GDM1 (cell line): Measurements from ENCODE around the gene KRTAP5-5.
"Not testable (repeated sequence)": the region's sequence is repeated elsewhere in the genome, so short reads cannot be mapped to it uniquely, and the experiment has no call there.

Source experiments
- DNase-seq: peaks from one replicate; lab custom pipeline; 2025; lab: John Stamatoyannopoulos, UW

The KRTAP5-5 gene

DNA sequence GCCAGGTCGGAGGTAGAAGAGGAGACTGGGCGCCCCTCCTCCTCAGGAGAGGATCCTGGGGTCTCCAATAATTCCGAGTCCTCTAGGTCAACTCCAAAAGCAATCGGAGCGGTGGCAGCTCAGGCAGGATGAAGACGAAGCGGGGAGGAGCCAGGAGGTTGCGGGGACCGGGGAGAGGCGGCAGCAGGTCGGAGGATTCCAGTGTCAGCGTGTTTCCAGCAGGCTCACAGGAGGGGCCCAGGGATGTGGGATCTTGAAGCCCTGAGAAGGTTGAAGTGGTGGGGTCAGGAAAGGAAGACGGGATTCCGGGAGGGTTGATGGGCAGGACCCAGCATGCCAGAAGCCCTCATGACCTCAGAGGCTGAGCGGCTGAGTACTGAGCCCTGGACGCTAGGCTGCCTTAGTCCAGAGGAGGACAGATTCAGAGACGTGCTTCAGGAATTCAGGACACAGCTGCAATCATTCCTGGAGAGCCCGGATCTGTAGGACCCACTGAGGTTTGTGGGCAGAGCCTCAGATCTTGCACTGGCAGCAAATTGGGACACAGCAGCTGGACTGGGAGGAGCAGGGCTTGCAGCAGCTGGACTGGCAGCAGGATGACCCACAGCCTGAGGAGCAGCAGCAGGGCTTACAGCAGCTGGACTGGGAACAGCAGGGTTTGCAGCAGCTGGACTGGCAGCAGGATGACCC lies 22.3 kb upstream of the KRTAP5-5 start:
- not testable (repeated sequence) for DNase-seq

DNA sequence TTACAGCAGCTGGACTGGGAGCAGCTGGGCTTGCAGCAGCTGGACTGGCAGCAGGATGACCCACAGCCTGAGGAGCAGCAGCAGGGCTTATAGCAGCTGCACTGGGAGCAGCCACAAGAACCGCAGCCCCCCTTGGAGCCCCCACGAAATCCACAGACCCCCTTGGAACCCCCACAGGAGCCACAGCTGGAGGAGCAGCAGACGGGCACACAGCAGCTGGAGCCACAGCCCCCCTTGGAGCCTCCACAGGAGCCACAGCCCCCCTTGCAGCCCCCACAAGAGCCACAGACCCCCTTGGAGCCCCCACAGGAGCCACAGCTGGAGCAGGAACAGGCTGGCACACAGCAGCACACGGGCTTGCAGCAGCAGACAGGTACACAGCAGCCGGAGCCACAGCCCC lies 21.7 kb upstream of the KRTAP5-5 start:
- DNase-seq = not testable (repeated sequence)

DNA sequence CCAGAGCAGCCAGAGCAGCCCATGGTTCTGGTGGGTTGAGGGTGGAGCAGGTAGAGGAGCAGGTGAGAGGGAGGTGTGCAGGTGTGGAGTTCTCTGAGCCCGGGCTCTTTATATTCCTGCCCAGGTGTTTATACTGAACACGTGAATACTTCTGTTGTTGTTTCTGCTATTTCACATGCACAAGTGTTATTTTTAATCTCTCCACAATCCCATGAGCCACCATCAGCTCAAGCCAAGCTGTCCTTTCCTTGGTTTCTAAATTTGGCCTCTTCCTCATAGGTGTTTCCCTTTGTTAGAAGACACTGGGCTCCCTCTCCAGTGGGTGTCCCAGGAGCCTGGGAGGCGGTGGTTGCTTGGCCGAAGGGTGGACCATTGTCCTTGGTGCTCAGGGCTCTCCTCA lies 21.2 kb upstream of the KRTAP5-5 start, which contains the start of gene KRTAP5-3:
KRTAP5-3 (minus strand) TSS at position 101 of the 400 bp plus-strand sequence; CDS start at position 23, 78 bp downstream.
- DNase-seq = no peak

DNA sequence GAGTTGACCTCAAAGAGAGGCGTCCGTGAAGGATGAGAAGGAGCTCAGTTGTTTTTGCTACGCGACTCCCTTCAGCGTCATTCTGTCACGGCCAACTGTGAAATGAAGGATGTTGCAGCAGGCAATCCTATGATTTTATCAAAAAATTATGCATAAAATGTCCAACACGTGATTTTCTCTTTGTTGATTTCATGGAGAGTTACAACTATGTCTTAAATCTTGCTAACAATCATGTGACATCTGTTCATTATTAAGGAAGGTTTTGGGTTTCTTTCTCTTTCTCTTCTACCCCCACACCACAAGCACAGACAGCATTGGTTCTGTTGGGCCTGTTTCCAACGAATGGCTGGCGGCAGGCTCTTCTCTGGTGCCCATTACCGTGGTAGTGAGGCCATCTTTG lies 11.3 kb upstream of the KRTAP5-5 start:
- DNase-seq = no peak

DNA sequence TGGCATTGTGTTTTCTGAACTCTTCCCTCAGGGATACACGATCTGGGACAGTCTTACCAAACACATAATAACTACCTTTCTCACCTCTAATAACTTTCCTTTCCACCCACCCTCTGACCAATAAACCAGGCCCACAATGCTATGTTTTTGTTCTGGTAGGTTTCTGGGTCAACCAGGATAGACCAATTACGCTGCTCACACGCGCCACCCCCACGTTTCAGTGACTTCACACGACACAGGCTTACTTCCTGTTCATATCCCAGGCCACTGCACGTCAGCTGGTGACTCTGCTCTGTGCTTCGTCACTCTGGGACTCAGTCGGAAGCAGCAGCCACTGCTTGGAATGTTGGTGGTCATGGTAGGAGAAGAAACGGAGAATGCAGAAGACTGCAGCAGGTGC lies 10.1 kb upstream of the KRTAP5-5 start:
- DNase-seq = no peak

DNA sequence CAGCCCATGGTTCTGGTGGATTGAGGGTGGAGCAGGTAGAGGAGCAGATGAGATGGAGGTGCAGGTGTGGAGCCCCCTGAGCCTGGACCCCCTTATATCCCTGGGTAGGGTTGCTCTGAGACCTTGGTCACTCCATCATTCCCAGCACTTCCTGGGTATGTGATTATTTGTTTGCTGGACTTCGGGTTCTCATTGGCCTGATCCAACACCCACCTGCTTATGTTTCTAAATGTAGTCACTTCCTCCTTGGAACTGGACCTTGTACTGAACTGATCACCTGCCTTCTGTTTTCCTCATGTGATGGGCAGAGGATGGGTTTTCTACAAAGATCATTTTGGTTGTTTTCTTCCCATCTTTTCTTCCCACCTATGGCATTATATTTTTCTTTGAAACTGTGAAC lies 7.5 kb upstream of the KRTAP5-5 start, which contains the start of gene KRTAP5-4:
KRTAP5-4 (minus strand) TSS at position 53 of the 400 bp plus-strand sequence; CDS start at position 8, 45 bp downstream.
- DNase-seq = no peak

DNA sequence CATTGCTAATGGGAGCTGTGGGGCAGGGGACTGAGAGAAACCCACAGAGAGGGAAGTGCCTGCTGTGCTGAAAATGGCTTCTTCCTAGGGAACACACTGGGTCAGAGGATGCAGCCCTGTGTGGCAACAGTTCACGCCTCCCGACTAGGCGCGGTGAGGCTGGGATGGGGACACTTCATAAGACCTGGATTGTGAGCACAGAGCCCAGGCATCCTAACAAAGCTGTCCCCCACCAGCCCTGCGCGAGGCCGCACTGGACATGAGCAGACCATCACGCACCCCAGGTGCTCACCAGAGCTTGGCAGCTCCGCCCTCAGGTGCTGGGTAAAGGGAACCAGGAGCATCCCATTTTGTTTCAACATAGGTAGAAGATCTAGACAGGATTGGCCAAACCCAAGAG lies 5.9 kb upstream of the KRTAP5-5 start:
- no peak for DNase-seq

DNA sequence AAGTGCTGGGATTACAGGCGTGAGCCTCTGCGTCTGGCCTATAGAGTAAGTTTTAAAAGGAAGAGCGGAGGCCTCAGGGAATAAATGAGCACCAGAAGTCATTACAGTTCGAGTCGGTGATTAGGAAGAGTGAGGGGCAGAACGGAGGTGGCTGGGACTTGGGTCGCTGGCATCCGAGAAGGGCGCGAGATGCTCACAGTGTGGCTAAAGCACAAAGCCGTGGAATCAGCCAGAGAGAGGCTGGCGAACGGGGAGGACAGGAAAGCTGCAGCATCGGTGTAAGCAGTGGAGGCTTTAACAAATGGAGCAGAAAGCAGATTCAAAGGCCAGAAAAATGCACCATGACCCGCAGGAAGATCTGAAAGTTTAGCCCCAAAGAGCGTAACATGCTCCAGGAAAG lies 5.0 kb upstream of the KRTAP5-5 start:
- DNase-seq = no peak

DNA sequence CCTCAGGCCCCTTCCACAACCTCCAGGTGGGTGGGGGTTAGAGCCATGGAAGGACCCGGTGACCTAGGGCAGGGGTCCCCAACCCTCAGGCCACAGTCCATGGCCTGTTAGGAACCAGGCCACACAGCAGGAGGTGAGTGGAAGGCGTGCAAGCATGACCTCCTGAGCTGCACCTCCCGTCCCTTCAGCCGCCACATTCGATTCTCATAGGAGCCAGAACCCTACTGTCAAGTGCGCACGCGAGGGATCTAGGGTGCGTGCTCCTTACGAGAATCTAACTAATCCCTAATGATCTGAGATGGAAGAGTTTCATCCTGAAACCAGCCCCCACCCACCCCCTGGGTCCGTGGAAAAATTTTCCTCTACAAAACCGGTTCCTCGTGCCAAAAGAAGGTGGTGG lies 4.0 kb upstream of the KRTAP5-5 start:
- DNase-seq = no peak

DNA sequence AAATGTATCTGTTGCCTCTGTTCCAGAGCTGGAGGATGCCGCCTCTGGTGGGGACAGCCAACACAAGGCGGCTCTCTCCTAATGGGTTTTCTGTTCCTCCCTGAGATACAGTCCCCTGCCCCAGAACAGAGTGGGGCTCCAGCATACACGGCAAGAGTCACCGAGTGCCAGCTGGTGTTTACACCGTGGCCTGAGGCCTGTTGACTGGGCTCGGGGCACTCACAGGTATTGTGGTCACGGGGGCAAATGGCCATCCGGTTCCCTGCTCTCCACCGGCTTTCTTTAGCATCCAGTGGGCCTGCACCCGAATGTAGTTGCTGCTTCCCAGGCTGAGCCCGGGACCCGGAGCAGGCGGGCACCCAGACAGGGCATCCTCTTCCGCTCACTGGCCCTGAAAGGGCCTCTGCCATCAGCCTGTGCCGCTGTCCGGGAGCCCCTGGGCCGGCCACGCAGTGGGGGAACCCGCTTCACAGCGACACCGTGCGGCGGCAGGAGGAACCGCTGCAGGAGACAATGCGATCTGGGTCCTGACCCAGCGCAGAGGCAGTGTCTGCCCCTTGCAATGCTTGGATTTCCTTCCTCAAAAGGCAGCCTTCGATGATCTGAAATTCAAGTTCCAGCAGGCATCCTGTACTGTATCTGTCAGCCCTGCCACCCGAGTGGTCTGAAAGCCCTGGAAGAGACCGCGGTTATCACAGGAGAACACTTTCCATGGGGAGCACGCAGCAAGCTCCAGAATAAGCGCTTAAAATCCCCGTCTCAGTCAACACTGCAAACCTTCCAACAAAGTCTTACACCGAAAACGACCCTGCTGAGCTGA lies 859 bp upstream of the KRTAP5-5 start:
- DNase-seq = no peak

DNA sequence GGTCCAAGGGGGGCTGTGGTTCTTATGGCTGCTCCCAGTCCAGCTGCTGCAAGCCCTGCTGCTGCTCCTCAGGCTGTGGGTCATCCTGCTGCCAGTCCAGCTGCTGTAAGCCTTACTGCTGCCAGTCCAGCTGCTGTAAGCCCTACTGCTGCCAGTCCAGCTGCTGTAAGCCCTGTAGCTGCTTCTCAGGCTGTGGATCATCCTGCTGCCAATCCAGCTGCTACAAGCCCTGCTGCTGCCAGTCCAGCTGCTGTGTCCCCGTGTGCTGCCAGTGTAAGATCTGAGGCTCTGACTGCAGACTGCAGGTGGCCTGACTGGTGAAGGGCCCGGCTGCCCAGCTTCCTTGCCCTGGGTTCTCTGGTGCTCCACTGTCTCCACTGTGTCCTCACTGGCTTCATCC lies 696 bp downstream of the KRTAP5-5 start:
- no peak for DNase-seq

DNA sequence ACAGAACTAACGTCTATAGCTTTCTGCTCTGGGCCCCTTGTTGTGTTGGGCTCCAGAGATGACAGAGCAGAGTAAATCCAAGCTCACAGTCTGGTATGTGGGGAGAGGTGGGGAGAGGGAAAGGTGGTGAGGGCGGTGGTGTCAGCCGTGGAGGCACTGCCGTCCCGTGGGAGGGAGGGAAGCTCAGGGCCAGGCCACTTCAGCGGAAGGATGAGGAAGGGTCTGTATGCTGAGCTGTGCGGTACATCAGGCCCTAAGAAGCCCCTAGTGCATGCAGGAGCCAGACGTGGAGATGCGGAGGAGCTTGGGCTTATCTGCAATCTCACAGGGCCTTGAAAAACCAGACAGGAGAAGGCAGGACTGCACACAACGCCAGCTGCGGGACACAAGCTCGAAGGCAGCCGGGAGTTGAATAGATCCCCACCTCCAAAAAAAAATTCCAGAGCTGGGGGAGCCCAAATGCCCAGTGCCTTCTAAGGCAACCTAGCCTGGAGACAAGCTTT lies 1.5 kb downstream of the KRTAP5-5 start:
- DNase-seq = no peak

DNA sequence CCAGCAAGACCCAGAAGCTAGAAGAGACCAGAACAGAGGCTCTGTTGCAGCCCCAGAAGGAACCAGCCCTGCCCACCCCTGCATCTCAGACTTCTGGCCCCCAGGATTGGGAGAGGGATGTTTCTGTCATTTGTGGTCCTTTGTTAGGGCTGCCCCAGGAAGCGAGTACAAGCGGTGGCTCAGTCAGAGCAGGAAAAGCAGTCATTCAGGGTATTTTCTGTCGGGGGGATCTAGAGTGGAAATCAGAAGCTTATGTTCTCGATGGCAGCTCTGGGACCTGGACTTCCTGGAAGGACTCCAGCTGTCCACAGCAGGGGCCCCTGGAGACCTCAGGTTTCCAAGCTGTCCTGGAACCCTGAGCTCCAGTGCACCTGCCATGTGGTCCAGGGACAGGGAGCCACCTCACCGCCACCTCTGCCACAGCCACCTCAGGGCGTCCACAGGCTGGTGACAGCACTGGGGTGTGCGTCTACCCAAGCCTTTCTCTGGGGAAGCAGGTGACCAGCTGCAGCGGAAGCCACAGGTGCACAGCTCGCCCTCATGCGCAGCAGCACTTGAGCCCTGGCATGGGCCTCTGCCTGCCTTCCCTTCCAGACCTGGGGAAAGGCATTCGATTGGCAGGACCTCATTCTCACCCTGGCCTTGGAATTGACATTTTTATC lies 2.6 kb downstream of the KRTAP5-5 start:
- DNase-seq = no peak

DNA sequence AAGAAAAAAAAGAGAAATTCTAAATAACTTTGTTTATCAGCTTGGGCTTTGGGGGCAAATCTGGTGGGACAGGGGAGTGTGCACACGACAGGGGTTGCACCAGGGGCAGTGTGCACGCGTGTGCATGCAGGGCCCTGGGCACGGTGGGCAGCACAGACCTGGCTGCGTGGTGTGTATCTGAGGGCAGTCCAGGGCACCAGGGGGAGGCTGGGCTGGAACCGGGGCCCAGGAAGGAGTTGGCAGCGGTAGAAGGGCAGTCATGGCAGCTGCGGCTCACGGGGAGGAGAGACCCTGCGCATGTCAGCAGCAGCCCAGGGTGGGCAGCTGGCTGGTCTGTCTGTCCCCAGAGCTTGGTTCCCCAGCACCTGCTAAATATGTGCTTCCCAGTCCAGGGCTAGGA lies 4.3 kb downstream of the KRTAP5-5 start:
- DNase-seq = no peak

DNA sequence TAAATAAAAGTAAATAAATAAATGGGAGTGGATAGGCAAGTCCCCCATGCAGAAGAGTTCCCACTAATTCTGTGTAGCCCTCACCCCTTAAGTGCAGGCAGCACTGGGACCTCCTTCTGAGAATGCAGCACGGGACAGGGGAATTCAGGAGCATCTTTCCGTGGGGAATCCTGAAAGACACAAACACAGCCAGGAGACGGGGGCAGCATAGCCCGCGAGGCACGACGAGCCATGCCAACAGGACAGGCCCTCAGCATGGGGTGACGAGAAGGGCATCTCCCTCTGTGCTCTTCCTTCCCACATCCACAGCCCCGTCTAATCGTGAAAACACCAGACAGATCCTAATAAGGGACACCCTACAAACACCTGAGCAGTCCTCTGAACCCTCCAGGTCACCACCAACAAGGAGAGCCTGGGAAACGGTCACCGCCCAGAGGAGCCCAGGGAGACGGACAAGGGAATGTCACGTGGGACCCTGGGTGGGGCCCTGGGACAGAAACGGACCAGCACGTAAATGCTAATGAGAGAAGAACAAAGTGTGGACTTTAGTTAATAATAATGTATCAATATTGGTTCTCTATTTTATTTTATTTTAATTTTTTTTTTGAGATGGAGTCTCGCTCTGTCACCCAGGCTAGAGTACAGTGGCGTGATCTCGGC lies 6.8 kb downstream of the KRTAP5-5 start:
- DNase-seq = no peak

DNA sequence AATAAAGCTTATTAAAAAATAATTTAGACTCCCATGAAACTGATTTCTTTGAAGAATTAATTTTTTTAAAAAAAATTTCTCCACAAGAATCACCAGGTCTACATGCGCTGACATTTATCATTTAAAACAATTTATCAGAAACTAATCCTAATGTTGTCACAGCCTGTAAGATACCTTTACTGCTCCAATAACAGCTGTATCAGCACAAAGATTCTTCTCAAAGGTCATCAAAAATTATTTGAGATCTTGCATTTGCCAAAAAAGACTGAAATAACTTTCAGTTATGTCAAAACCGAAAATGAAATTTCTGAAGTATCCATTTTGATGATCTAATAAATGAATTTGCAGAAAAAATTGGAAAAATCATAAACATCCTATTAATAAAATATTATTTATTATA lies 8.1 kb downstream of the KRTAP5-5 start:
- DNase-seq = no peak

DNA sequence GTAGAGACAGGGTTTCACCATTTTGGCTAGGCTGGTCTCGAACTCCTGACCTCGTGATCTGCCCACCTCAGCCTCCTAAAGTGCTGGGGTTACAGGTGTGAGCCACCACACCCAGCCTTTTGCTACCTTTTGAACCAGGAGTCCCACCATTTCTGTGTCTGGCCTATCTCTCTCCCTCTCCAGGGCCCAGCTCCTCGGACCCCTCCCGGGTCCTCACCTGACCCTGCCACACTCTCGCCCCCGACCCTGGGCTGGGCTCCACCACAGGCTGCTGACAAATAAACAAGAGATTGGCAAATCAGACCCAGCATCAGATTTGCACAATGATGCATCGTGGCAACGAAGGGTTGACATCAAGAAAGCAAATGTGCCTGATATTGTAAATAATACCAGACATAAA lies 8.8 kb downstream of the KRTAP5-5 start:
- no peak for DNase-seq

DNA sequence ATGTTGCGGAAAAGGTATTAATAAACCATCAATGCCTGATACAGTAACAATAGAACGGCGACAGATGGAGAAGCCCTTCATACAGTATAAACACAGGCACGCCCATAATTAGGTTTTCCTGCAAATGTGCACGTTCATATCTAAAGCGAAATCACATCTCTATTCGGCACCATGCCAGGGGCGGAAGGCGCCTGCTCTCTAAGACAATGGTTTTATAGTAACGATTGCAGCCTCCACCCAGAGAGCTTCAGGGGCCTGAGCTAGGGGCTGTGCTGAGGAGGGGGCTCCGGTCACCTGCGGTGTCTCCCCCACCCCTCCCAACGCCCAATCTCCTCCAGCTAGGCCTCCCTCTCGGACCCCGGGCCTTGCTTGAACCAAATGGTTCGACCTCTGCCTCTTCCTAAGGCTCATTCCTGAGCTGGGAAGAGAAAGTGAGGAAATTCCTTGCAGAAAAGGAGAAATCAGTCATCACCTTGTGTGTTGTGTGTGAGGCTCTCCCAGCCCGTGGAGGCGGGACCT lies 9.6 kb downstream of the KRTAP5-5 start:
- no peak for DNase-seq

DNA sequence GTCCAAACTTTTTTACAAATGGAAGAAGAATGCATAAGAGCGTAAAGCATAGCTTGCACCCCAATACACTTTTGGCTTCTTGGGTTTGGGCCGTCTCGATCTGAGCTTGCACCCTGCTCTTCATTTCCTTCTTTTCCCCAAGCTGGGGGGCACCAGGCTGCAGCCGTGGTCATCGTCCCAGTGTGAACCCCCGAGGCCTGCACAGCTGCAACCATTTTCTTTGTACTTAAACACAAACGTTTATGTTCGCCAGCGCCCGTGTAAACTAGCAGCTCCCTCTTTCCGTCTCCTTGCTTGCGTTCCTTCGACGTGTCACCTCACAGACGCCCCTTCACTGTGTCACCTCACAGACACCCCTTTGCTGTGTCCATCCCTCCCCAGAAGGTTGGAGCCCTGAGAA lies 10.1 kb downstream of the KRTAP5-5 start:
- DNase-seq = no peak

DNA sequence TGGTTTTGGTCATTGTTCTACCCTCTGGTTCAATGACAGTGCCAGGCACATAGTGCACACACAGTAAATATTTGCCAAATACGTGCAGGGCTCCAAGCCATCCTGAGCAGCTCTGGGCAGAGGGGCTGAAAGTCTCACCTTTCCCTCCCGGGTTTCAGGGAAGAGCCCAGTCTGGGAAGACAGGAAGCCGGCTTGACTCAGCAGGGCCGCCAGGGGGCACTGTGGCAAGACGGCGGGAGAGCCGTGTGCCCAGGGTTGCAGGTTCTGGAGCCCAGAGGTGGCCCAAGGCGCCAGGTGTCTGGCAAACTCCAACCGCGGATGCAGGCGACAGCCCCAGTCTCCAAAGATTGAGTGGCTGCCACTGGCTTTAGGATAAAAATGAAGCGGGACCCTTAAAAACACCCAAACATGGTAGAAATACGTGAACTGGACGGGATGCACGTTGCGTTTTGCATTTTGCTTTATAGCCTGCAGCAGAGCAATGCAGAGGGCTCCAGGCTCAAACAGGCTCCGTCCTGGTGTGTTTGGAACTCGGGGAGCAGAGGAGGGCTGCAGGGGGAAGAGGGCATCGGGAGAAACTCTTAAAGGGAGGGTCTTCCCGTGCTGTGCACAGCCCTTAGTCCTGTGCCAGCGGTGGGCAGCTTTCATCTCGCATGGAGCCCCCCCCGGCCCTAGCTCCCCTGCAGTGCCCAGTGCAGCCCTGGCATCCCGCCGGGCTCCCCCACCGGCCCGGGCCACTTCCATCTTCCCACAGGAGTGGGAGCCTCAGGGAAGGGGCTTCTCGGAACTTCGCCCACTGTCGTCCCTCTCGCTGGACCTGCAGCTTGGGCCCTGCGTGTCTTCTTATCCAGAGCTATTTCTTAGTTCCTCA lies 10.7 kb downstream of the KRTAP5-5 start:
- no peak for DNase-seq

DNA sequence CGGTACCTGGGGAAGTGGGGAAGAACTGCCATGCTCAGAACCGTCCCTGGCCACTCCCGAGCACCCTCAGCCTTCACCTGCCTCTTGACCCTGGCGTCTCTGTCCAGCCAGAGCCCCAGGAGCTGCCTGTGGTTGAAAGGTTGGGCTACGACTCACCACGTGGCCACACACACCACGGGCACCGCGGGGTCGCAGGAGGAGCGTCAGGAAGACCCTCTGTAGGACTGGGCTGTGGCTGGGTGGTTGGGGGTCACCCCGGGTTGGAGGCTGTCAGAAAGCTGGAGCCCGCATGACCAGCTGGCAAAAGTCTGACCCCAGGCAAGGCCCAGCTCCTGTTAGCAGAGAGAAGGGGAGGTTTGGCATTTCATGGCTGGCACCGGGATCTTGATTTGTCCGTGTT lies 11.5 kb downstream of the KRTAP5-5 start:
- DNase-seq = no peak
